Suppressor macrophage treated with lipopolysaccharide for 1 hour (primary cell): ENCODE data around the gene DIP2C.
A peak's percentile ranks its signal among the peaks of the same experiment; 100 is the strongest.
"Not testable (repeated sequence)": the region's sequence is repeated elsewhere in the genome, so short reads cannot be mapped to it uniquely, and the experiment has no call there.

ENCODE experiments used
- DNase-seq, 3 donors: peaks; one replicate each; pipeline ENCODE4 v3.0.0-alpha.2; 2020 to 2022

DIP2C gene

DNA sequence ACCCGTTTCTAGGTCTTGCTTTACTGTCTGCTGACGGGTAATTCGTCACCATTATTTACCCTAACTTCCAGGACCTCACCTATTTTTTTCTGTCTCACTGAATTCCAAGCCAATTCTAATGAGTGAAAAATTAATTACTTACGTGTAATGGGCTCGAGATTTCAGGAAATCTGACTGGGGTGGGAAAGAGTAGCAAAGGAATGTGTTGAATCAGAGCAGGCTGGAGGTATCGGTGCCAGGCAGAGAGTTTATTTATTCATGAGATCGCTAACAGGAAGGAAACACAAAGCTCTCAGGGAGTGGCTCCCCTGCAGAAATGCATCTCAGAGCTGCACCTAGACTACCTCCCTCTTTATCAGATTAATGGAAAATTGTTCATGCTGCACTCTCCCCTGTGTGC is 4.0 kb upstream of the DIP2C start:
- no peak for DNase-seq

DNA sequence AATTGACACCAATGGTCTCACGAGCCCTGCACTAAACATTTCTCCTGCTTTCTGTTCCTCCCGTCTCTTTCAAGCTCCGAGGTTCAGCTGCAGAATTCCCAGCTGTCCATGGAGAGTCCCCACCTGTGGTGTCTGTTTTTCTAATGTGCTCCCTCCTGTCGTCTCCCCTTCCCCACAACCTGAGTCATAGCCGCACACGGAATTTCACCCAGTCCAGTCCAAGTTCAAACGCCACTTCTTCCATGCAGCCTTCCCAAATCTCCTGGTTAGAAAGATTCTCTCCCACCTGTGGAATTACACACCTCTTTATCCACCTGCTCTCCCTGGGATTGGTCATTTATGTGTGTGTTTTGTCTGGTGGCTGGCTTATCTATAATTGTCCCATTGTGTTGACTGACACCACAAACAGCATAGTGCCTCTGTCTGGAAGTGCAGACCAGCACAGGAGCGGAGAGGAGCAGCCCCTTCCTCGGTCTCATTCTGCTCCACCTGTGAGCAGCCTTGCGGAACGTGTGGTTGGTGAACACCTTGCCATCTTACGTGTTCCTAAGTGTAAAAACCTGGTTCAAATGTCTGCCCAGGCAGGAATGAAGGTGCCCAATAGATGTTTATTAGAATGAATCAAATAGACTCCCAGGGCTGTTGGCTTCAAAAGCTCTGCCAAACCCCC is 3.3 kb upstream of the DIP2C start:
- no peak for DNase-seq

DNA sequence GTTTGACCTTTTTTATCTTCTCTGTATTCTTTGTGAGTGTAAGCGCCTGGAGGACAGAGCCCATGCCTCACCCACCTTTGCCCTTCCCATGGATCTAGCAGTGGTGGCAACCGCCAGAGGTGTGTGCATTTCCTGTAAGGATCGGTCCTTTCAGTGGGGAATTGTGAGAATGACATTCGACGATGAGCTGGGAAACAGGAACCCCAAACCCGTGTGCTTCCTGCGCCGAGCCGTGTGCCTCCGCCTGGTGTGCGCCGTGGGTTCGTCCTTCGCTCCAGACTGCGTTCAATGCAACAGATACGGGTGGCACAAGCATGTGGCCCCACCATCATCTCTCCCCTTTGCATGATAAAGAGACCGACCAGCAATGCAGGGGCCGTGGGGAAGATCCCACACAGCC is 1.7 kb upstream of the DIP2C start:
- no peak for DNase-seq

DNA sequence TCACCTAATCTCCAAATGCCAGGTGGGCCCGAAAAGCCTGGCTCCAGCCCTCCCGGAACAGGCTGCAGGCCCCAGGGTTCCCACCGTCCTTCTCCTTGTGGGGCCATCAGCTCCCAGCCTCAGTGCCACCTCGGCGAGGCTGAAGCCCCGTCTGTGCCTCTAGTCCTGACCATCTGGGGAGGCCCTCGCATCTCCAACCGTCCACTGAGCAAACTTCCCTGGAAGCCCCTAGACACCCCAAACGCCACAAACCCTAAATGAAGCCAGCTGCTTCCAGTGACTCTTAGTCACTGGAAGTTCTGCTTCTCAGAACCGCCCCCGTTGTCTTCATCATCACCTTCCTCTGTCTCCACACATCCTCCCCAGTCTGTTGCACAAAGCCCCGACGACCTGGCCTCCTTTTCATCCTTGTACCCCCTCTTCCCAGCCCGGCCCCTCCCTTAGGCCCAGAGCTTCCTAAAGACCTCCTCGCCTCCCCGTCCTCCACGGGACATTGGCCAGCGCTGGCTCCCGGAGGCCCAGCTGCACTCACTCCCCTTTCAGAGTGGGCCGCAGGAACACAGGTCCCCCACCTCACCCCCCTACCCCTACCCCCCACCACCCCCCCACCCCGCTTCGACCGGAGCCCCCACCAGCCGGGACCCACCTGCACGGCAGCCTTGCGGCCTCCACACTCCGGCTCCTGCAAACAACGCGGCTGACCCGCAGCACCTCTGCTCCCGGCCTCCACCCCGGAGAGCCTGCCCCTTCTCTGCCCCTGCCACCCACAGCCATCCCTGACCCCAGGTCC is 1.1 kb upstream of the DIP2C start:
- peak; percentile 11 to 49 (median 22) for DNase-seq

DNA sequence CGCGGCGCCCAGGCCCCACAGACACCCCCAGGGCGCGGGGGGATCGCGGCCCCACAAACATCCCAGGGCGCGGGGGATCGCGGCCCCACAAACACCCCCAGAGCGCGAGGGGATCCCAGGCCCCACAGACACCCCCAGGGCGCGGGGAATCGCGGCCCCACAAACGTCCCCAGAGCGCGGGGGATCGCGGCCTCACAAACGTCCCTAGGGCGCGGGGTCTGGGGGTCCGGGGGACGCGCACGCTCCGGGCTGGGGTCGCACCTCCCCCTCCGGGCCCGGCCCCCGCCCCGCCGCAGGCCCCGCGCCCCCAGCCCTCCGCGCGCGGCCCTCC is 382 bp downstream of the DIP2C start:
- DNase-seq, result no peak

DNA sequence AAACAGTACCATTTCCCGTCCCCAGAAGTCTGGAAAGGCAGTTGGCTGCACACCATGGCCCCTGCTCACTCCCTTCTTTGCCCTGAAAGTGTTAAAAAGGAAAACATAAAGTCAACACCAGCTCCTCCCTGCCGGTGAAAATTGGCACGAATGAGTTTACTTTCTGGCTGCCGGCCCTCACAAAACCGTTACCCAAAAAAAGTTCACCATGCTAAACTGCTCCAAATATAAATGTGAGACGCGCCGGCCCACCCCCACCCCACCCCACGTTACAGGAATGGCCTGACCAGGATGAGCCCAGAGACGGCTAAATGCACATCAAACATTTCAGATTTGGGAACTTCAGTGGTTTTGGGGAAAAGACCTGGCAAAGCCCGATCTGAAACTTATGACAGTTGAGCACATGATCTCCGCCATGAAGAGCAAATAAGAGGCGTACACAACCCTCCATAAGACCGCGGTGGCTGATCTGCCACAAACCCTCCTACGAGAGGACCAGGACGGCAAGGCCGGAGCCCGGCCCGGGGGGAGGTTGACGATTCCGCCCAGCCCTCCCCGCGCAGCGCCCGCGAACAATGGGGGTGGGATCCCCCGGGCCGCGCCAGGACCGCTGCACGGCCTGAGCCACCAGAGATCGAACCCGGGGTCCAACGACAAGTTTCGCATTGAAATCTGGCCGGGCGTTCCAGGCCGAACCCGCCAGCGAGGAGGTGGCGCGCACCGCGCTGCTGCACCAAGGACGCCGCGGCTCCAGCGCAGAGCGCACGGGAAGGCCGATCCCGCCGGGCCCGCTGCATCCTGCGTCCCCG is 952 bp downstream of the DIP2C start:
- peak; percentile 1 to 20 (median 15) for DNase-seq

DNA sequence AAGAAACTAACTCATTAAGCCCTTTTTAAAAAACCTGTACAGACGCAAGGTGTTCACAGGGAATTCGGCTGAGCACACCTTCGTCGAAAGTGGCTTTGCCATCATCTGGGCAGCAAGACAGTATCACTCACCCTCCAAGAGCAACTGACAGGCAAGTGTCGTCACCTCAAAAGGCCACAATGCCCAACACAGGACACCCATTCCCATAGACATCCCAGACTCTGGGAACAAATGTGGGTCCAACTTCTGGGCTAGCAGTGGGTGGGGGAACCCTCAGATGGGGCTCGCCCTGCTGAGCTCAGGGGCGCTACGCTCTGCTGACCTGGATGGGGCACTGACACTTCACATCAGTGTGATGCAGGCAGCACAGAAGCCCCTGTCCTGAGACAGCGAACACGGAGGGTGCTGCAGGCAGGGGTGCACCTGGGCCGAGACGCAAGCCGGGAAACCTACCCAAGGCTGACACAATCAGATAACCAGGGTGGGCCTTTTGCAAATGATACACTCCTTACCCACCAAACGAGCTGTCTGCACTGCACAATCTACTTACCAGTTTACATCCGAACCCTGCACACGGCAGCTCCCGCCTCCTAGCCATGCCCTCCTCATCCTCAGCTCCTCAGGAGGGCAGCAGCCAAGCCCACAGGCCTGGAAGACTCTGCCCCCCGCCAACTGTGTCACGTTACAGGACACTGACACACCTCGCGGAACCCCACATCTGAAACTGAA is 1.7 kb downstream of the DIP2C start:
- no peak for DNase-seq

DNA sequence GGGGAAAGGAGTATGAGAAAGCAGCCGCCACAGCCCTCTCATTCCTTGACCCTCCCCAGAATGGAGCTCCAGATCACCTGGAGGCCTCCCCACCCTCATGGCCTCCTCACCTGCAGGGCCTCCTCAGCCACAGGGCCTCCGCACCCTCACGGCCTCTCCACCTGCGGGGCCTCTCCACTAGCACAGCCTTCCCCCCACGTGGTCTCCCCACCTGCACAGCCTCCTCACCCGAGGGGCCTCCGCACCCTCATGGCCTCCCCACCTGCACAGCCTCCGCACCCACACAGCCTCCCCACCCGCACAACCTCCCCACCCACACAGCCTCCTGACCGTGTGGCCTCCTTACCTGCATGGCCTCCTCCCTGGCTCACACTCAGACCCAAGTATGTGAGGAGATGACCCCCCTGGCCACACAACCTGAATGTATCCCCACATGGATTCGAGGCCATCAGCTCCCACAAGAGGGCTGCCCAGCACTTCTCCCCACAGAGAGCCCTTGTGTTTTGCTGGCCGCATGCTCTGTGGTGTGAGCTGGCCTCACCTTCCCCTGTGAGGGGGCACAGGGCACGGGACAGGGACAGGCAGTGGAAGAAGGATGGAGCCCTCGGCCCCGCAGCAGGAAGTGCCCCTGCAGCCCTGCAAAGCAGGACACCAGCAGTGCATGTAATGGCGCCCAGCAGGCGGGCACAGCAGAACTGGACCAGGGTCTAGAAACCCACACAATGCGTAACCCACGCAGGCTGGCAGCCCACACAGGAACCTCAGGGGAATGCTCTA is 3.1 kb downstream of the DIP2C start:
- DNase-seq, result no peak

DNA sequence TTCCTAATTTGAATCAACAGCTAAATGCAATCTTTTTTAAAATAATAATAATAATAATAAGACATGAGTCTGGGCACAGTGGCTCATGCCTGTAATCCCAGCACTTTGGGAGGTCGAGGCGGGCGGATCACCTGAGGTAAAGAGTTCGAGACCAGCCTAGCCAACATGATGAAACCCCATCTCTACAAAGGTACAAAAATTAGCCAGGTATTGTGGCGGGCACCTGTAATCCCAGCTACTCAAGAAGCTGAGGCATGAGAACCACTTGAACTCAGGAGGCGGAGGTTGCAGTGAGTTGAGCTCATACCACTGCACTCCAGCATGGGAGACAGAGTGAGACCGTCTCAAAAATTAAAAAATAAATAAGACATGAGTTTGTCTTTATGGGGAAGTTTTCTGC is 3.9 kb downstream of the DIP2C start:
- no peak for DNase-seq

DNA sequence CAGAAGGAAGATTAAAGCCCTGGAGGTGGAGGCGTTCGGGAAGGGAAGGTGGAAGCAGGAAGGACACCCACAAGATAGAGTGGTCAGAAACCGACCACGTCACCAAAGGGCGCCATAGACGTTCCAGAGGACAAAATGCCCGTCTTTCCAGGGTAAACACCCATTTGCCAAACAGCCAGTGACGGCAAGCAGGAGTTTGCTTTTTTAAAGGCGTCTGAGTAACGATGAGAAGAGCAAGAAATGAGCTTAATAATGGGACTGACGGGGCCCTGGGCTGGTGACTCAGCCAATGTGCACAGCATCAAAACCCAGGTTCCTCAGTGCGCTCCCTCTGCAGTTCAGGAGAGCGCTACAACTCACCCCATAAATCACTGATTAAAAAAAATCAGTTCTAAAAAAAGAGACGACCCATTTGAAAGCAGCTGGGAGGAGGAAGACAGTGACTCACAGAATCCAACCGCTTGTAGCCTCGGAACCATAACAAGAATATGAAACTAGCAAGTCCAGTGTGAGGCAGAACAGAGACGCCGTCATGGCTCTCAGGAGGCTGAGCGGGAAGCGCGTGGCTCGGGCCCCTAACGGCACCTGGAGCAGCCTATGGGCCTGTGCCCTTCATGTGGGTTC is 5.9 kb downstream of the DIP2C start:
- DNase-seq, result no peak

DNA sequence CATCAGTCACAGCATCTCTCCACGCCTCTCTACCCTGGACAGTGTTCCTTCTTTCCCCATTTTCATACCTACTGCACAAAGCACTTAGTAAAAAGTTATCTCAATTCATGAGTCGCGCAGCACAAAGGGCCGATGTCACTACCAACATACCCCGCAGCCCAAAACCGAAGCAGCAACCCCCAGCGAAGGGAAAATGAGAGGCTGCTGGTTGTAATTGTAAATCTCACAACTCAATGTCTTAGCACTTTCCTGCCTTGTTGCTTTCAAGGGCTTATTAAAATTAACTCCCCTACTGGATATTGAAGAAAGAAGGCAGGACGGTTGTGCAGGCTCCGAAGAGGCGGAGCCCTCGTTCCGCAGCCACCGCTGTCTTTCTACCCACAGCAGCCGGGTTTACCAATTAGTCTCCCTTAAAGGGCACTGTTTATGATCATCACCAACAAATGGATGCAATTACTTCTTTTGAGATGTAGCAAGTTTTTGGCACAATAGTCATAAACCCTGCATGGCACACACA is 6.5 kb downstream of the DIP2C start:
- no peak for DNase-seq

DNA sequence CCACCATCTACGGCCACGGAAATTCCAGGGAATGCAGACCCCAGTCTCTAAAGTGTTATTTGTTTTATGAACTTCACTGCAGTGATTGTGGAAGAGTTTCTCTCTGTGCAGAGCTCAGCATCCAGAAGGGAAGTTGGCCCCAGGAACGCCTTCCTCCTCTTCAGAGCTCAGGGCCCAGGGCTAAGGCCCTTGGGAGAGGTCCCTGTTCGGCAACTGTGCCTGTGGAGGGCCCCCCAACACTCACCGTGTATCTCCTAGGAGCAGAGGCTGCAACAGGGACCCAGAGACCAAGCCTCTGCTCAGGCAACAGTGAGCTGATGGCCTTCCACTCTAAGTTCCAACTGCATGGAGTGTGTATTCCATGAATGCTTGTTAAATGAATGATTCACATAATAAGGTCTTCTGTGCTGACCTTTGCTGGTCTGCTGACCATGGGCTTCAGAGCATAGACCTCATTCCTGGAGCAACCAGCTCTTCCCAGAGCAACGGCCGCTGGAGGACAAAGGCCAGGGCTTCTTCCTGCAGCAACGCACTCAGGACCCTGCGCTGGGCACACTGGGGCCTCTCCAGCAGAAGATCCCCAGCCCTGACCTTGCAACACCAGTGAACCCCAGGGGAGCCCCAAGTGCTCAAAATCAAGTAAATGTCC is 7.7 kb downstream of the DIP2C start:
- DNase-seq, result no peak

DNA sequence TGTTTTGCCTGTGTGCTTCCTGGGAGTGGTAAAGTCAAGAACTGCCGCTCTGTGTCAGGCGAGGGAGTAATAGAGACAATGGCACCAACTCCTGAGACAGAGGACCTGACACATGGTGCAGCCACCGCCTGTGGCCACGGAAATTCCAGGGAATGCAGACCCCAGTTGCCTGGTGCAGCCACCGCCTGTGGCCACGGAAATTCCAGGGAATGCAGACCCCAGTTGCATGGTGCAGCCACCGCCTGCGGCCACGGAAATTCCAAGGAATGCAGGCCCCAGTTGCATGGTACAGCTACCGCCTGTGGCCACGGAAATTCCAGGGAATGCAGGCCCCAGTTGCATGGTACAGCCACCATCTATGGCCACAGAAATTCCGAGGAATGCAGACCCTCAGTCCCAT is 8.7 kb downstream of the DIP2C start:
- no peak for DNase-seq

DNA sequence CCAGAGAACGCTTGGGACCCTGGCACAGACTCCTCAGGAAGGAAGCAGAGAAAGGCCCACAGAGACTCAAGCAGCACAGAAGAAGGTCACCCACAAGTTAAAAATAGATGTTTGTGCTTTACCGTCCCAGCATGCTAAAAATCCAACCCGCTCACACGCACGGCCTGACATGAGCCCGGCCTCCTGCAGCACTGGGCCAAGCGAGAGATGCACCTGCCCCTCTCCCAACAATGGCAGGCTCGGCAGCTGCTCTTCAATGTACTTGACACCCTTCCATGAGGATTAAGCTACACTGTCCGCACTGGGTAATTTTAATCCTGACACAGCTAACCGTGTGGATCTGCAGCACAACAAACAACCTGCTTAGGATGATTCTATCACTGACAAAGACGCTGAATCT is 9.3 kb downstream of the DIP2C start:
- DNase-seq, result no peak

DNA sequence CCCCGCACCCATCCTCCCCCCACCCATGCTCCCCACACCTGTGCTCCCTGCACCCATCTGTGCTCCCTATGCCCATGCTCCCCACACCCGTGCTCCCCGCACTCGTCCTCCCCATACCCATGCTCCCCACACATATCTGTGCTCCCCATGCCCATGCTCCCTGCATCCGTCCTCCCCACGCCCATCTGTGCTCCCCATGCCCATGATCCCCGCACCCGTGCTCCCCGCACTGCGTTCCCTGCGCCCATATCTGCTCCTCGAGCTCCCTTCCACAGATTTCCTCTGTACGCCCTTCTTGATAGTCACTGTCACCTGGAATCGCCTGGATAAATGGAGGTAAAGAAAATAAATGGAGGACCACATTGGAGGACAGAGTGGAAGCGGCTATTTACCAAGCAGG is 9.9 kb downstream of the DIP2C start:
- DNase-seq, result no peak

DNA sequence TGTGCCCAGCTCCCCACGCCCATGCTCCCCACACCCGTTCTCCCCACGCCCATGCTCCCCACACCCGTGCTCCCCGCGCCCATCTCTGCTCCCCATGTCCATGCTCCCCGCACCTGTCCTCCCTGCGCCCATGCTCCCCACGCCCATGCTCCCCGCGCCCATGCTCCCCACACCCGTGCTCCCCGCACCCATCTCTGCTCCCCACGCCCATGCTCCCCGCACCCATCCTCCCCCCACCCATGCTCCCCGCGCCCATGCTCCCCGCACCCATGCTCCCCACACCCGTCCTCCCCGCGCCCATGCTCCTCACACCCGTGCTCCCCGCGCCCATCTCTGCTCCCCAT is 10.8 kb downstream of the DIP2C start:
- not testable (repeated sequence) for DNase-seq

DNA sequence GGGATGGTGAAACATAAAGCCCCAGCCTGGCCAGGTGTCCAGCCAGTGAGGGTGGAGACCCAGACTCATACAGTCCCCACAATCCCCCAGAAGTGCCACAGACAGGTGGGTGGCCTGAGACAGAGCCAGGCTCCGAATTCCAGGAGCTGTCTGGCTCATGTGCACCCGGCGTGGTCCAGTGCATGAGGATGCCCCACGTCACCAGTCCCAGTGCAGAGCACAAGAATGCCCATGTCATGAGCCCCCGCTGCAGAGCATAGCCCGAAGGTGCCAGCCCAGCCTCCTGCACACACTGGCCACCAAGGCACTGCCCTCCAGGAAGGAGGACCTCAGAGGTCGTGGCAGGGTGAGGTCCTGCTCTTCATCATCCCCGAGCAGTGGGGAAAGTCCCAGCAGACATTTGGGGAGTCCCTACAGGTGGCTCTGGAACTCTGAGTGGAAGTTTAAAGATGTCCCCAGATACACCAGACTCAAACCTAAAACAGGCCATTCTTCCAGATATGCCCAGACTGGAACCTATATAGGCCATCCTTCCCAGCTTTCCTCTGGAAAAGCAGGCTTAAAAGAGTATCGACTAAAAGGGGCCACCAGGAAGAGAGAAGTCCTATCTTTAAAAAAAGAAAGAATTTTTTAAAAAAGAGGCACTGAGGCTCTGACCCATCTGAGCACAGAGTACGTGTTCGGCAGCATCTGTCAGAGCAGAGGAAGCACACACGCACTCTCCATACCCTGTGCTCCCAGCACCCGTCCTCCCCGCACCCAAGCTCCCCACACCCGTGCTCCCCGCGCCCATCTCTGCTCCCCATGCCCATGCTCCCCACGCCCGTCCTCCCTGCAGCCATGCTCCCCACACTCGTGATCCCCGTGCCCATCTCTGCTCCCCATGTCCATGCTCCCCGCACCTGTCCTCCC is 11.5 kb downstream of the DIP2C start:
- DNase-seq, result no peak

DNA sequence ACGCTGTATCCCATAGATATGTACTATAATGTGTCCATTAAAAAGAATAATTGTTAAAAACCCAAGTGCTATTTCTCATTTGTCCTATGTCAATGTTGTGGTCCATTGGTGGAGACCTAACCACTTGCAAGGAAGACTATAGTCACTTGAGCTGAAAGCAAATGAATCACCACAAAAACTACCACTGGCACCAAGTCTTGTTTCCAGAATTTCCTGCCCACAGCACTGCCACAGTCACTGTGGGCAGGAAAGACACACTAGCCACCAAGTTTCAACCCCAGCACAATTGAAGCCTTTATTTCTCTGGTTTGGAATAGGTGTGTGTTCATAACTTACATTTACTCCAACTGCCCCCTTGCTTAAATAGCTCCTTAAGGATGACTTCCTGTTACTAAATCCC is 12.4 kb downstream of the DIP2C start:
- DNase-seq, result no peak

DNA sequence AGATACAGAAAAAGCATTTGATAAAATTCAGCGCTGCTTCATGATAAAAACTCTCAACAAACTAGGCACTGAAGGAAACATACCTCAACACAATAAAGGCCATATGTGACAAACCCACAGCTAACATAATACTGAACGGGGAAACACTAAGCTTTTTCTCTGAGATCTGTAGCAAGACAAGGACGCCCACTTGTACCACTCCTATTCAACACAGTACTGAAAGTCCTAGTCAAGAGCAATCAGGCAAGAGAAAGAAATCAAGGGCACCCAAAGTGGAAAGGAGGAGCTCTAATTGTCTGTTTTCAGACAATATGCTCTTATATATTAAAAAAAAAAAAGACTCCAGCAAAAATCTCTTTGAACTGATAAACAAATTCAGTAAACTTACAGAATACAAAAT is 13.3 kb downstream of the DIP2C start:
- no peak for DNase-seq

DNA sequence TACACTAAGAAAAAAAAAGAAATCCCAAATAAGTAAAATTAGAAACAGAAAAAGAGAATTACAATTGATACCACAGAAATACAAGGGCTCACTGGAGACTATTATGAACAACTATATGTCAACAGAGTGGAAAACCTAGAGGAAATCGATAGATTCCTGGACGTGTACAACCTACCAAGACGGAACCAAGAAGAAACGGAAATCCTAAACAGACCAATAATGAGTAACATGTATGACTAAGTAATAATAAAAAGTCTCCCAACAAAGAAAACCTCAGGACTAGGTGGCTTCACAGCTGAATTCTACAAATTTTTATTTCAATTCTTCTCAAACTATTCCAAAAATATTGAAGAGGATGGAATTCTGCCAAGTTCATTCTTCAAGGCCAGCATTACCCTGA is 13.9 kb downstream of the DIP2C start:
- DNase-seq, result no peak
